ENCODE results near the gene WNT7B.

WNT7B gene

GRCh38 chr22:45885941-45886395, 91.0 kb downstream of the WNT7B start:
- DNase-seq: no peak

- DNase-seq: no peak
Measured at GRCh38 chr22:45885171-45885840, 91.7 kb downstream of the WNT7B start.

- no peak for DNase-seq
Measured at GRCh38 chr22:45884201-45885062, 92.5 kb downstream of the WNT7B start.

- DNase-seq: no peak
Measured at GRCh38 chr22:45883811-45884170, 93.2 kb downstream of the WNT7B start.

GRCh38 chr22:45882881-45883810, 93.8 kb downstream of the WNT7B start:
- no peak for DNase-seq

- no peak for DNase-seq
Measured at GRCh38 chr22:45881524-45881875, 95.5 kb downstream of the WNT7B start.

- no peak for DNase-seq
Measured at GRCh38 chr22:45880716-45881523, 96.0 kb downstream of the WNT7B start.

- no peak for DNase-seq
Measured at GRCh38 chr22:45880091-45880715, 96.8 kb downstream of the WNT7B start.

GRCh38 chr22:45879552-45879949, 97.4 kb downstream of the WNT7B start:
- DNase-seq: no peak

- DNase-seq: no peak
Measured at GRCh38 chr22:45878901-45879551, 97.9 kb downstream of the WNT7B start.

- no peak for DNase-seq
Measured at GRCh38 chr22:45878051-45878781, 98.7 kb downstream of the WNT7B start.

GRCh38 chr22:45877651-45878050, 99.3 kb downstream of the WNT7B start:
- no peak for DNase-seq

- no peak for DNase-seq
Measured at GRCh38 chr22:45877036-45877380, 100.0 kb downstream of the WNT7B start.

GRCh38 chr22:45876136-45877035, 100.6 kb downstream of the WNT7B start:
- no peak for DNase-seq

GRCh38 chr22:45872659-45873263, 104.2 kb downstream of the WNT7B start:
- DNase-seq: no peak

- peak in 1 of 2 donors; percentile 13 for DNase-seq
Measured at GRCh38 chr22:45871721-45872120, 105.2 kb downstream of the WNT7B start.
